Keratinocyte (primary cell): Measurements from ENCODE around the gene TSHZ2. TPM values are rescaled to one million over a fixed set of nuclear protein-coding genes. Genes with fewer than 3 reads are reported as not detected.

Experiments
- DNase-seq: peaks from one replicate; pipeline ENCODE4 v3.0.0-alpha.2; 2011; ENCODE audit warnings: low read depth, missing footprints, low spot score
- FAIRE-seq: peaks from 2 replicates; lab custom pipeline; 2011; peaks lifted over from hg19 to GRCh38; lab: Jason Lieb, UNC
- H2AFZ ChIP-seq: 2 replicates; pipeline ENCODE4 v1.6.0; 2012; ENCODE audit warnings: low read length, control low read depth, inconsistent platforms; ENCODE audit not compliant: control insufficient read depth
- H3K27ac ChIP-seq: 2 replicates; pipeline ENCODE4 v1.5.1; 2011; ENCODE audit warnings: low read length; ENCODE audit not compliant: control insufficient read depth, insufficient read depth
- H3K27me3 ChIP-seq: 3 replicates; pipeline ENCODE4 v1.6.0; 2011; ENCODE audit warnings: low read length; ENCODE audit not compliant: control insufficient read depth, insufficient read depth; ENCODE audit errors: extremely low read depth
- H3K36me3 ChIP-seq, 2 experiments: 2 replicates in 1 of 2; 3 replicates in 1 of 2; pipeline ENCODE4 v1.5.1; 2011; ENCODE audit warnings: low read length in 2 of 2, mild to moderate bottlenecking in 1 of 2; ENCODE audit not compliant: control insufficient read depth in 2 of 2, insufficient read depth in 2 of 2; ENCODE audit errors: extremely low read depth in 1 of 2
- H3K4me1 ChIP-seq: 3 replicates; pipeline ENCODE4 v1.5.1; 2011; ENCODE audit warnings: low read length; ENCODE audit not compliant: control insufficient read depth, insufficient read depth; ENCODE audit errors: extremely low read depth
- H3K4me2 ChIP-seq: 3 replicates; pipeline ENCODE4 v1.6.0; 2011; ENCODE audit warnings: low read depth, low read length; ENCODE audit not compliant: control insufficient read depth, insufficient read depth; ENCODE audit errors: extremely low read depth
- H3K4me3 ChIP-seq, 3 experiments: fragments of 200-600 bp in 1 of 3; sonication (generic) in 1 of 3; 2 replicates in 2 of 3; 3 replicates in 1 of 3; pipeline ENCODE4 v1.5.1; 2011 to 2016; ENCODE audit warnings: low read length in 3 of 3, mild to moderate bottlenecking in 3 of 3, control low read depth in 2 of 3, inconsistent platforms in 1 of 3, low read depth in 1 of 3, mixed read lengths in 1 of 3, mixed run types in 1 of 3, moderate library complexity in 1 of 3; ENCODE audit not compliant: control insufficient read depth in 2 of 3, insufficient read depth in 2 of 3; ENCODE audit errors: extremely low read depth in 1 of 3
- H3K79me2 ChIP-seq: 2 replicates; pipeline ENCODE4 v1.6.0; 2012; ENCODE audit warnings: low read length; ENCODE audit not compliant: control insufficient read depth, insufficient read depth
- H3K9ac ChIP-seq: 3 replicates; pipeline ENCODE4 v1.6.0; 2011; ENCODE audit warnings: low read length; ENCODE audit not compliant: control insufficient read depth, insufficient read depth; ENCODE audit errors: extremely low read depth
- H3K9me1 ChIP-seq: 3 replicates; pipeline ENCODE4 v1.6.0; 2011; ENCODE audit warnings: low read length; ENCODE audit not compliant: control insufficient read depth, insufficient read depth; ENCODE audit errors: extremely low read depth
- H3K9me3 ChIP-seq: 2 replicates; pipeline ENCODE4 v1.5.1; 2012; ENCODE audit warnings: low read depth, low read length; ENCODE audit not compliant: control insufficient read depth
- H4K20me1 ChIP-seq: 3 replicates; pipeline ENCODE4 v1.6.0; 2011; ENCODE audit warnings: low read length; ENCODE audit not compliant: control insufficient read depth, insufficient read depth; ENCODE audit errors: extremely low read depth
- CTCF ChIP-seq, 3 experiments: IDR thresholded peaks in 1 of 3; conservative IDR thresholded peaks in 1 of 3; optimal IDR thresholded peaks in 1 of 3; 2 replicates in 2 of 3; 3 replicates in 1 of 3; pipeline versions ENCODE3 to v1.5.1; 2011; ENCODE audit warnings: low read length in 3 of 3, mild to moderate bottlenecking in 3 of 3, moderate library complexity in 2 of 3, control low read depth in 1 of 3, inconsistent platforms in 1 of 3; ENCODE audit not compliant: insufficient read depth in 2 of 3; ENCODE audit errors: extremely low read depth in 1 of 3
- EZH2 ChIP-seq: IDR thresholded peaks from one replicate; pipeline ENCODE4 v1.6.1; 2012; ENCODE audit warnings: inconsistent platforms, mild to moderate bottlenecking, low read length, moderate library complexity
- dilution Hi-C: fragments of 300-500 bp; cut with MboI; formaldehyde crosslinking; loops from one replicate; pipeline ENCODE4 v1.7.0; 2020; ENCODE audit warnings: low sequenced_read_pairs; ENCODE audit not compliant: extremely low pct_ligation_motif_present
- polyA plus RNA-seq, 5 experiments: library from polyadenylated mRNA; depleted of rRNA in 3 of 5; stranded (reverse) in 3 of 5; stranded (forward) in 1 of 5; unstranded in 1 of 5; fragments of >200 nt; gene quantifications; 1 replicate in 1 of 5; 2 replicates in 3 of 5; 3 replicates in 1 of 5; pipeline versions ENCODE4 v1.2.1 to v1.2.3, GENCODE V29; 2011 to 2012; ENCODE audit warnings: missing spikeins in 2 of 5, low read depth in 1 of 5, low replicate concordance in 1 of 5

TSHZ2 gene
- polyA plus RNA-seq, 1 donor (not counting 4 experiments of a cell fraction or from before 2014, with no cell fraction given) = 1.1 TPM

GRCh38 chr20:53283011-53283410 is 310.9 kb downstream of the TSHZ2 start:
- Histone ChIP-seq H3K9me1 (no peaks in the 10 kb centered on the region), H3K4me2 (no peak overlapping the region), H3K9ac (no peak overlapping the region), H3K9me3 (no peaks in the 10 kb centered on the region), H3K4me3 (no peak overlapping the region), H3K27ac (no peak overlapping the region), H4K20me1 (no peaks in the 10 kb centered on the region), H3K79me2 (no peaks in the 10 kb centered on the region), H3K27me3 (no peaks in the 10 kb centered on the region), H2AFZ (no peak overlapping the region), H3K4me1 (no peaks in the 10 kb centered on the region), H3K36me3 (no peaks in the 10 kb centered on the region)
- dilution Hi-C loops = no loop called here
- TF ChIP-seq EZH2 = no peak
- no peak for TF ChIP-seq CTCF (optimal IDR thresholded peaks at IDR 0.05 in 1 of 3, IDR thresholded peaks at IDR 0.05 in 1 of 3, conservative IDR thresholded peaks at IDR 0.05 in 1 of 3; ENCODE audit: extremely low read depth in 1 of 3, insufficient read depth in 2 of 3, low read length in 3 of 3)
- no peak for DNase-seq
- FAIRE-seq = no peak

- Histone ChIP-seq H2AFZ (no peak overlapping the region), H4K20me1 (no peaks in the 10 kb centered on the region), H3K9me1 (no peaks in the 10 kb centered on the region), H3K36me3 (no peaks in the 10 kb centered on the region), H3K9ac (no peak overlapping the region), H3K27me3 (no peaks in the 10 kb centered on the region), H3K4me2 (no peak overlapping the region), H3K27ac (no peak overlapping the region), H3K9me3 (no peaks in the 10 kb centered on the region), H3K79me2 (no peaks in the 10 kb centered on the region), H3K4me1 (no peaks in the 10 kb centered on the region), H3K4me3 (no peak overlapping the region)
- FAIRE-seq (no peak), DNase-seq (no peak)
- dilution Hi-C loops = no loop called here
- no peak for TF ChIP-seq EZH2
- TF ChIP-seq CTCF (optimal IDR thresholded peaks at IDR 0.05 in 1 of 3, IDR thresholded peaks at IDR 0.05 in 1 of 3, conservative IDR thresholded peaks at IDR 0.05 in 1 of 3; ENCODE audit: extremely low read depth in 1 of 3, insufficient read depth in 2 of 3, low read length in 3 of 3) = no peak
These were observed 311.4 kb downstream of the TSHZ2 start for GRCh38 chr20:53283597-53283996.
